ENCODE data around the gene F2RL2.

The F2RL2 gene

DNA sequence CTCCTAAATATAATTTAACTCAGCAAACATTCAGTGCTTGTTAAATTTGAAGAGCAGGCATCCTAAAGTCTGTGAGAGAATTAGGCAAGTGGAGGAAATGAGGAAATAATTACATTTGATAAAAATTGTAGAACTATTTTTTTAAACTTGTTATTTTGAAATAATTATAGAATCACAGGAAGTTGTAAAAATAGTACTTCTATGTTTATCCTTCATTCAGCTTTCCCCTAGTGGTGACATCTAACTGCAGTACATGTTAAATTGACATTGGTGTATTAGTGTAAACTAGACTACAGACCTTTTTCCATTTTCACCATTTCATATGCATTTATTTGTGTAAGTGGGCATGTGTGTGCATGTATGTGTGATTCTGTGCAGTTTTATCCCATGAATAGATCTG, 51.6 kb downstream of the F2RL2 start:
- TF ChIP-seq, protein P1, sequence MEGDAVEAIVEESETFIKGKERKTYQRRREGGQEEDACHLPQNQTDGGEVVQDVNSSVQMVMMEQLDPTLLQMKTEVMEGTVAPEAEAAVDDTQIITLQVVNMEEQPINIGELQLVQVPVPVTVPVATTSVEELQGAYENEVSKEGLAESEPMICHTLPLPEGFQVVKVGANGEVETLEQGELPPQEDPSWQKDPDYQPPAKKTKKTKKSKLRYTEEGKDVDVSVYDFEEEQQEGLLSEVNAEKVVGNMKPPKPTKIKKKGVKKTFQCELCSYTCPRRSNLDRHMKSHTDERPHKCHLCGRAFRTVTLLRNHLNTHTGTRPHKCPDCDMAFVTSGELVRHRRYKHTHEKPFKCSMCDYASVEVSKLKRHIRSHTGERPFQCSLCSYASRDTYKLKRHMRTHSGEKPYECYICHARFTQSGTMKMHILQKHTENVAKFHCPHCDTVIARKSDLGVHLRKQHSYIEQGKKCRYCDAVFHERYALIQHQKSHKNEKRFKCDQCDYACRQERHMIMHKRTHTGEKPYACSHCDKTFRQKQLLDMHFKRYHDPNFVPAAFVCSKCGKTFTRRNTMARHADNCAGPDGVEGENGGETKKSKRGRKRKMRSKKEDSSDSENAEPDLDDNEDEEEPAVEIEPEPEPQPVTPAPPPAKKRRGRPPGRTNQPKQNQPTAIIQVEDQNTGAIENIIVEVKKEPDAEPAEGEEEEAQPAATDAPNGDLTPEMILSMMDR (IDR thresholded peaks at IDR 0.05; ENCODE audit: low read depth, low read length) = no peak
- no peak overlapping the region for H3K4me3 ChIP-seq (replicated peaks in 1 of 2; ENCODE audit: low read depth in 2 of 2, low read length in 2 of 2)
- no peak for DNase-seq (ENCODE audit: low read depth in 2 of 2)

DNA sequence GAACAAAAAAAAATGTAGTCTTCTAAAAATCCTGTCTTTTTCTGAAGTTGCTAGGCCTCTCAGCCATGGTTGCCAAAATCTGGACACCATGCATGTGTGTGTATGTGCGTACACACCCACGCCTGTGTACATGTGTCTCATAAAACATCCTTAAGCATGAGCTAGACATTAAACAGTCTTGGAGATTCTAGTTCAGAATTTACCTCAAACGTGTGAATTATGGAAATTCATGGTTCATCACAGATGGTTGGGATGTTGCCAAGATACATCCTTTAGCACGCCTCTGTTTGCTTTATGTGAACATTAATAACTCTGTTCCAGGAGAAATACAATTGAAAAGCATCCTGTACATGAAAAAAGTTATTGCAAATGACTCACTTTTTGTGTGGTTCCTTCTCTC, 53.0 kb downstream of the F2RL2 start:
- TF ChIP-seq, protein P1 (IDR thresholded peaks at IDR 0.05; ENCODE audit: low read depth, low read length) = no peak
- no peak overlapping the region for H3K4me3 ChIP-seq (replicated peaks in 1 of 2; ENCODE audit: low read depth in 2 of 2, low read length in 2 of 2)
- no peak for DNase-seq (ENCODE audit: low read depth in 2 of 2)
